ENCODE results near the gene RERE.
"Not testable (repeated sequence)": the region's sequence is repeated elsewhere in the genome, so short reads cannot be mapped to it uniquely, and the experiment has no call there.

RERE gene

GRCh38 chr1:8380310-8380709 is 437.1 kb downstream of the RERE start:
- not testable (repeated sequence) for DNase-seq (ENCODE audit: low spot score)

GRCh38 chr1:8379513-8380186 is 437.8 kb downstream of the RERE start:
- no peak for DNase-seq (ENCODE audit: low spot score)

GRCh38 chr1:8378981-8379470 is 438.4 kb downstream of the RERE start:
- DNase-seq (ENCODE audit: low spot score): no peak

- DNase-seq (ENCODE audit: low spot score): no peak
Measured at GRCh38 chr1:8378178-8378577, 439.3 kb downstream of the RERE start.

GRCh38 chr1:8377271-8377981 is 440.0 kb downstream of the RERE start:
- no peak for DNase-seq (ENCODE audit: low spot score)

- no peak for DNase-seq (ENCODE audit: low spot score)
Measured at GRCh38 chr1:8376358-8376840, 441.0 kb downstream of the RERE start.

- DNase-seq (ENCODE audit: low spot score): peak; percentile 62
Measured at GRCh38 chr1:8374812-8375211, 442.6 kb downstream of the RERE start.

GRCh38 chr1:8374356-8374755 is 443.1 kb downstream of the RERE start:
- DNase-seq (ENCODE audit: low spot score): no peak

GRCh38 chr1:8373581-8374241 is 443.7 kb downstream of the RERE start:
- peak; percentile 86 for DNase-seq (ENCODE audit: low spot score)

- no peak for DNase-seq (ENCODE audit: low spot score)
Measured at GRCh38 chr1:8373125-8373524, 444.3 kb downstream of the RERE start.

GRCh38 chr1:8371372-8371991 is 446.0 kb downstream of the RERE start:
- no peak for DNase-seq (ENCODE audit: low spot score)

GRCh38 chr1:8370905-8371315 is 446.5 kb downstream of the RERE start:
- DNase-seq (ENCODE audit: low spot score): no peak

- peak; percentile 23 for DNase-seq (ENCODE audit: low spot score)
Measured at GRCh38 chr1:8370046-8370881, 447.2 kb downstream of the RERE start.

GRCh38 chr1:8368956-8369639 is 448.3 kb downstream of the RERE start:
- no peak for DNase-seq (ENCODE audit: low spot score)

GRCh38 chr1:8367571-8368194 is 449.8 kb downstream of the RERE start:
- peak; percentile 39 for DNase-seq (ENCODE audit: low spot score)

- DNase-seq (ENCODE audit: low spot score): no peak
Measured at GRCh38 chr1:8365661-8366362, 451.6 kb downstream of the RERE start.

- no peak for DNase-seq (ENCODE audit: low spot score)
Measured at GRCh38 chr1:8364528-8365442, 452.7 kb downstream of the RERE start.

GRCh38 chr1:8363767-8364301 is 453.6 kb downstream of the RERE start:
- DNase-seq (ENCODE audit: low spot score): no peak

All from kidney tubule cell (primary cell).